Type B pancreatic cell (in vitro differentiated cells): ENCODE results near the gene NEK6. TPM values are rescaled to one million over a fixed set of nuclear protein-coding genes. Genes with fewer than 3 reads are reported as not detected.

ENCODE experiments used
- DNase-seq: peaks from one replicate; pipeline ENCODE4 v3.0.0; 2021; ENCODE audit warnings: mixed read lengths; ENCODE audit not compliant: unreplicated experiment; ENCODE audit errors: extremely low spot score
- H3K27ac Mint-ChIP-seq: 2 replicates; pipeline ENCODE4 v1.8.0; 2021; ENCODE audit warnings: mild to moderate bottlenecking, mixed read lengths
- H3K27me3 Mint-ChIP-seq: 2 replicates; pipeline ENCODE4 v1.8.0; 2021; ENCODE audit warnings: mixed read lengths
- H3K36me3 Mint-ChIP-seq: 2 replicates; pipeline ENCODE4 v1.8.0; 2021; ENCODE audit warnings: mixed read lengths
- H3K4me1 Mint-ChIP-seq: one replicate; pipeline ENCODE4 v1.8.0; 2021; ENCODE audit warnings: mixed read lengths; ENCODE audit not compliant: unreplicated experiment
- H3K4me3 Mint-ChIP-seq: 2 replicates; pipeline ENCODE4 v1.8.0; 2021; ENCODE audit warnings: mild to moderate bottlenecking, mixed read lengths
- H3K9me3 Mint-ChIP-seq: 2 replicates; pipeline ENCODE4 v1.8.0; 2021; ENCODE audit warnings: mixed read lengths
- CTCF ChIP-seq: fragments of 200-600 bp; sonication (generic); conservative IDR thresholded peaks from 2 replicates; pipeline ENCODE4 v1.5.0; 2021; ENCODE audit warnings: antibody characterized with exemption, mild to moderate bottlenecking
- total RNA-seq: library from RNA; stranded (reverse); gene quantifications from 2 replicates; pipeline ENCODE4 v1.2.1, GENCODE V29; 2021; ENCODE audit warnings: low replicate concordance

NEK6 gene
- total RNA-seq, 1 donor from 2014 or later, result 19.3 TPM

- Mint-ChIP-seq H3K27me3 (peaks cover 3% of the 10 kb centered on the region), H3K4me3 (no peak overlapping the region), H3K36me3 (no peaks in the 10 kb centered on the region), H3K27ac (no peak overlapping the region), H3K9me3 (no peaks in the 10 kb centered on the region), H3K4me1 (peaks cover 19% of the 10 kb centered on the region)
- no peak for TF ChIP-seq CTCF
- DNase-seq, result no peak
Measured at GRCh38 chr9:124264823-124265233, 7.1 kb downstream of the NEK6 start.

GRCh38 chr9:124265551-124265950 is 7.8 kb downstream of the NEK6 start:
- Mint-ChIP-seq H3K27ac (no peak overlapping the region), H3K27me3 (peaks cover 3% of the 10 kb centered on the region), H3K4me3 (no peak overlapping the region), H3K9me3 (no peaks in the 10 kb centered on the region), H3K4me1 (peaks cover 21% of the 10 kb centered on the region), H3K36me3 (no peaks in the 10 kb centered on the region)
- no peak for DNase-seq
- TF ChIP-seq CTCF, result no peak

GRCh38 chr9:124266139-124266825 is 8.5 kb downstream of the NEK6 start:
- H3K4me3 Mint-ChIP-seq, result no peak overlapping the region
- no peaks in the 10 kb centered on the region for H3K9me3 Mint-ChIP-seq
- H3K27ac Mint-ChIP-seq, result no peak overlapping the region
- TF ChIP-seq CTCF, result no peak
- no peaks in the 10 kb centered on the region for H3K36me3 Mint-ChIP-seq
- no peak for DNase-seq
- H3K27me3 Mint-ChIP-seq, result peaks cover 3% of the 10 kb centered on the region
- peaks cover 25% of the 10 kb centered on the region for H3K4me1 Mint-ChIP-seq

- TF ChIP-seq CTCF, result no peak
- no peak for DNase-seq
- Mint-ChIP-seq H3K36me3 (no peaks in the 10 kb centered on the region), H3K27me3 (peaks cover 3% of the 10 kb centered on the region), H3K4me3 (no peak overlapping the region), H3K4me1 (peaks cover 20% of the 10 kb centered on the region), H3K9me3 (no peaks in the 10 kb centered on the region), H3K27ac (no peak overlapping the region)
Measured at GRCh38 chr9:124266826-124267201, 9.1 kb downstream of the NEK6 start.

- H3K27me3 Mint-ChIP-seq, result peaks cover 3% of the 10 kb centered on the region
- no peaks in the 10 kb centered on the region for H3K9me3 Mint-ChIP-seq
- H3K36me3 Mint-ChIP-seq, result no peaks in the 10 kb centered on the region
- no peak overlapping the region for H3K4me3 Mint-ChIP-seq
- H3K27ac Mint-ChIP-seq, result no peak overlapping the region
- DNase-seq, result no peak
- peaks cover 15% of the 10 kb centered on the region for H3K4me1 Mint-ChIP-seq
- no peak for TF ChIP-seq CTCF
Measured at GRCh38 chr9:124267271-124267807, 9.6 kb downstream of the NEK6 start.
